Stimulated activated CD4-positive, alpha-beta T cell treated with anti-CD3 and anti-CD28 coated beads, Interleukin-15, amount 100 ng/mL, for 1 hour (primary cell): ENCODE results near the gene OR2D3.
"Not testable (repeated sequence)": the region's sequence is repeated elsewhere in the genome, so short reads cannot be mapped to it uniquely, and the experiment has no call there.

Experiments
- DNase-seq, 2 donors: peaks; one replicate each; pipeline ENCODE4 v3.0.0-alpha.2; 2020; ENCODE audit warnings: low read depth in 1 of 2, low spot score in 1 of 2

OR2D3 gene

DNA sequence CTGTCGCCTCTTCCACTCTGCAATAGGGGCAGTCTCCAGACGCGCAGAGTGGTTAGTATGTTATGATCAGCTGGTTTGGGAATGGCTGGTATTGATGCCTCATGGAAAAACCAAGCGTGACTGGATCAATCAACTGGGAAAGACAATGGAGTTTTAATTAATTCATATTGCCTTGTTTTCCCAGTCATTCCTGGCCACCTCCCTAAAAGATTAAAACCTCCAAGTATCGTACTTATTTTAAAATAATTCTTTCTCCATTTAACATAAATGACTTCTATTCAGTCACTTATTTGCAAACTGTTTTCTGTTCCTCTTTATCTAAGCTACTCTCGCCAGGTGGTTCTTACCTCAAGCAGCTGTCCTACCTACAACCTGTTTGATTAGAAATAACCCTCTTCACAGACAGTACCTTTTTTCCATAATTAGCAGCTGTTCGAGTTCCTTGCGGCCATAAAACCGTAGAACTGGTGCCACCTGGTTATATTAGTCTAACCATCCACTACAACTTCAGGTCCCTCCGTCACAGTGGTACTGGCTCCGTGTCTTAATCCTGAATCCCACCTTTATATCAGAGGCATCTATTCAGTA lies 6.3 kb downstream of the OR2D3 start:
- DNase-seq = no peak

DNA sequence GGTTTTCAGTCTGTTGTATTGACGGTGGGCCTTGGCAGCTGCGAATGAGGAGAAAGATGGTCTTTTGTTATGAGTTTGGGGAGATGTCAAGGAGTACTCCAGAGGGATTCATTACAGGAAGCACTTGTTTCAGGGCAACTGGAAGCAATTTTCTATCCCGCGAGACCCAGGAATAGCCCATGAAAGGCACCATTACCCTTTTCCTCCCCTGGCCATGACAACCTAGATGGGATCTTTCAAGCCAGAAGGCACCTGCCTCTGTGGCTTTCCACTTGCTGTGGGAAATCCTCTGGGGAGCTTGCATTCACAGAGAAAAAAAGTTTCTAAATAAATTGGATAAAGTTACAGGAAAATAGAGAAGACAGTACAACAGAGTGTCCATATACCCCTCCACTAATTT lies 8.1 kb downstream of the OR2D3 start:
- DNase-seq = no peak

DNA sequence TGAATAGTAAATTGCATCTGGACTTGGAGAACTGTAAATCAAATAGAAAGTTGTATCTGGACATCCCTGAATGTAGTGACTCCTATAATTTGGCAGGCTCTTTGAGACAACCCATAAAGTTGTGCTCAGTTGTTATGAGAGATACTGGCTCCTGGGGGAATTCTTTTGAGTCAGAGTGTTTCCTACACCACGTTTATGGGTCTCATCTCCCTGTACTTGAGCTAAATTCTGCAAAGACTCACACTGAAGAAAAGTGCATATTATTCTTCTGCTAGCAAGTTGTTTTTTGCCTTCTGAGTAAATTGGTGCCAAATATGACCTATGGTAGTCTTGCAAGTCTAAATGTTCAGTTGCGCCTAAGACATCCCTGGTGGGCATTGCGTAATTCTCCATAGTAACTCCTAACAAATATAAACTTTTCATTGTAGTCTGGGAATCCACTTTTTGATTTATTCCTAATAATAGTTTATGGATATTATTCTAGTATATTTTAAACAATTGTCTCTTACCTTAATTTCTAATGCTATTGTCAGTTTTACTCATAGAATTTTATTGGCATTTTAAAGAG lies 10.4 kb downstream of the OR2D3 start:
- no peak for DNase-seq

DNA sequence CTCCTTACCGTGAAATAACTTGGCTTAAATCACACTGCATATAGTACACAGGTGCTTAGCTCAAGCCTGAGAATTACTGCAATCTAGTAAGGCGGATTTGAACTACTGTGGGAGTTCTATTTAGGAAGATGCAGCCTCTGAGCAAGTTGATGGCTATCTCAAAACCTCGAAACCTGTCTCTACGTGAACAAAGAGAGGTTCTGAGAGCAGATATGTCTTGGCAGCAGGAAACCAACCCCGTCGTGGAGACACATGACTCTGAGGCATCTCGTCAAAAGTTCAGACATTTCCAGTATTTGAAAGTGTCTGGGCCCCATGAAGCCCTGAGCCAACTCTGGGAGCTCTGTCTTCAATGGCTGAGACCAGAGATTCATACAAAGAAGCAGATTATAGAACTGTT lies 11.3 kb downstream of the OR2D3 start:
- no peak for DNase-seq

DNA sequence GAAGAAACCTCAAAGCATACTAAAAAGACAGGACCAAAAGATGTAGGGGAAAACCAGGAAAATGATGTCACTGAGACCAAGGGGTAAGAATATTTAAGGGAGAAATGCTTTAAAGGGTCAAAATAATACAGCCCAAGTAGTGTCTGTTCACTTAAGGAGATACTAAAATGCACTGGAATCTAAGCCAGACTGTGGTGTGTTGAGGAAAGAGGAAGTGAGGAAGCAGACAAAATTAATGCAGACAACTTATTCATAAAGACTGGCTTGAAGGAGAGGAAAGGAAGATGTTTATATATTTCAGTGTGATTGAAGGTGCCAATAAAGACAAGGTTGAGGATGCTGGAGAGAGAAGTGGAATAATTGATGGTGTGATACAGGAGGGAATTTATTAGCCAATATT lies 21.2 kb downstream of the OR2D3 start:
- no peak for DNase-seq

DNA sequence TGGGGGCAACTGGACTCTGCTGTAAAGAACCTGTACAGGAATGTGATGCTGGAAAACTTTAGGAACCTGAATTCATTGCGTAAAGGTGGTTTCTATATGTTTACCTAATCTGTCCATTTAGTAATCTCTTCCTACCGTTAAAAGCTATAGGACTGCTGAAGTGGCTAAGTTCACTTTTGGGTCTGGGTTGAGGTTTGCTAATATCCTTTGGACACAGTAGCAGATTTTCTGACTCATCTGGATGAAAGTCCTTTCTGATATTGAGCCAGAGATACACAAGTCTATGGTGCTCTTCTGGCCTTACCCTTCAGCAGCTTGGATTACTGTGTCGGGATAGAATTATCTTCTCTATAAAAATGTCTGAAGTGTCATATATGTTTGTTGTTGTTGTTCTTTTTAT lies 22.3 kb downstream of the OR2D3 start:
- no peak for DNase-seq

DNA sequence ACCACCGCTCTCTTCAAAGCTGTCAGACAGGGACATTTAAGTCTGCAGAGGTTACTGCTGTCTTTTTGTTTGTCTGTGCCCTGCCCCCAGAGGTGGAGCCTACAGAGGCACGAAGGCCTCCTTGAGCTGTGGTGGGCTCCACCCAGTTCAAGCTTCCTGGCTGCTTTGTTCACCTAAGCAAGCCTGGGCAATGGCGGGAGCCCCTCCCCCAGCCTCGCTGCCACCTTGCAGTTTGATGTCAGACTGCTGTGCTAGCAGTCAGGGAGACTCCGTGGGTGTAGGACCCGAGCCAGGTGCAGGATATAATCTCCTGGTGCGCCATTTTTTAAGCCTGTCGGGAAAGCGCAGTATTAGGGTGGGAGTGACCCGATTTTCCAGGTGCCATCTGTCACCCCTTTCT lies 33.4 kb downstream of the OR2D3 start:
- not testable (repeated sequence) for DNase-seq

DNA sequence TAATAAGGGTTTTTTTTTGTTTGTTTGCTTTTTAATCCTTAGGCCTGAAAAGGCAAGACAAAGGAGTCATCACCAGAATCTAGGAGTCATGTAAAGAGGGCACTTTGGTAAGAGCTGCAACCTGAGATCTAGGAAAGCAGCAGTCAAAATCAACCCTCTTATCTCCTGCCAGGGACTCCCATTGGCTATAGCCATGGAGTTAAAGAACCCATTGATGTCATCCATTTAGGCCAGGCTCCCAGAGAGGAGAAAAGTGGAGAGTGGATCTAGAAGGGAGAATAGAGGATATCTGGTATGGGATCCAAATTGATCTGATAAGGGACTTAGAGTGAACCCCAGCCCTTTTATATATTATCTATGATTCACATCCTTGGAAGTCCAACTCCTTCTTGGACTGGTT lies 41.3 kb downstream of the OR2D3 start:
- no peak for DNase-seq

DNA sequence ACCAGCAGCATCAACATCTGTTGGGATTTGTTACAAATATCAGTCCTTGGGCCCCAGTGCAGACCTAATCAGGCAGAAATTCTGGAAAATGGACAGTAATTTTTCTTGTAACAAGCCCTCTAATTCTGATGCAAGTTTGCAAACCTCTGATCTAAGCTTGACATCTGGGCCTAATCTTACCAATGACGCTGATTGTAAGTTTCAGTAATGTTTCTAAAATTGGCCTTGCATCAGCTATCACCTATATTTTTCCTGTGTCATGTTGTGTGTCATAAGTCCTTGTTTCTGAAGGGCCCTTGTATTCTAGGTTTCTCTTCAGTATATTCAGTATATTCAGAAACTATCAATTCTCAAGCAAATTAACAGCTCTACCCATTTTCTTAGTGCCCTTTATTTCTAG lies 41.9 kb downstream of the OR2D3 start:
- no peak for DNase-seq

DNA sequence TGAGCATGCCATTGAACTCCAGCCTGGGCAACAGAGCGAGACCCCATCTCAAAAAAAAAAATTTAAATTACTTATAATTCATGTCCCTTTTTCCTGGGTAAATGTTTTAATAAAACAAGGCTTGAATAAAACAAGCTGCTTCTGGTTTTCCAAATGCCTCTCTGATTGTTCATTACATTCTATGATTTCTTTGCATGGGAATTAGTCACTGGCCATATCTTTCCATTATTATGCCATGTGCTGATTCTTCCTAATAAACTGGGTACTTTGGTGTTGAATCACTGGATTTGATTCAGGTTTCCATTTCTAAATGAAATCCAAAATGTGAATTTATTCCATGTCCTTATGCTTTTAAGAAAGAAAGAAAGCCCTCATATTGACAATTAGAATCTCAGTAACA lies 48.0 kb downstream of the OR2D3 start:
- DNase-seq = no peak

DNA sequence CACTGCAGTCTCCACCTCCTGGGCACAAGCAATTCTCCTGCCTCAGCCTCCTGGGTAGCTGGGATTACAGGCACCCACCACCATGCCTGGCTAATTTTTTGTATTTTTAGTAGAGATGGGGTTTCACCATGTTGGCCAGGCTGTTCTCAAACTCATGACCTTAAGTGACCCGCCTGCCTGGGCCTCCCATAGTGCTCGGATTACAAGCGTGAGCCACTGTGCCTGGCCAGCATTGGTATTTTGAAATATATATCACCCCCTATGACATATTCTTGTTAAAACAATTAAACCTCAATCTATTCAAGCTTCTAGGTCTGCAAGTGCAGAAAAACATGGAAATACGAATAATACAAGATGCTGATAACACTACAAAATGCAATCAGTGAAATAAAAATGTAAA lies 49.1 kb downstream of the OR2D3 start:
- not testable (repeated sequence) for DNase-seq
